ENCODE data around the gene SDR42E1.

- TF ChIP-seq POLR2A (IDR thresholded peaks at IDR 0.05; ENCODE audit: borderline replicate concordance, extremely low read depth, insufficient read depth, insufficient read length) = no peak
- TF ChIP-seq TCF7L2 (IDR thresholded peaks at IDR 0.05; ENCODE audit: borderline replicate concordance, extremely low read depth, insufficient read depth, insufficient read length) = no peak
- no peak for TF ChIP-seq REST (IDR thresholded peaks at IDR 0.05; ENCODE audit: low read depth)
- no peak for TF ChIP-seq CTCF (IDR thresholded peaks at IDR 0.05 in 2 of 3, conservative IDR thresholded peaks at IDR 0.05 in 1 of 3; ENCODE audit: borderline replicate concordance in 1 of 3, insufficient read depth in 1 of 3, low read depth in 2 of 3, low read length in 2 of 3)
- TF ChIP-seq EZH2phosphoT487 (IDR thresholded peaks at IDR 0.05; ENCODE audit: borderline replicate concordance) = no peak
- TF ChIP-seq ATF3 (IDR thresholded peaks at IDR 0.05) = no peak
- TF ChIP-seq SIN3A (IDR thresholded peaks at IDR 0.05; ENCODE audit: low read depth) = no peak
Measured at GRCh38 chr16:82046541-82046940, 35.3 kb upstream of the SDR42E1 start.
